A549 treated with ZK216348 at 1 μM for 4 hours (cell line): Measurements from ENCODE around the gene POLA2. TPM values are rescaled to one million over a fixed set of nuclear protein-coding genes. Genes with fewer than 3 reads are reported as not detected.

ENCODE experiments used
- total RNA-seq: library from RNA; stranded (reverse); fragments of 200-300 nt; extraction: Qiagen RNA extraction; gene quantifications from 5 replicates; pipeline ENCODE4 v1.2.3, GENCODE V29; 2022; ENCODE audit warnings: low read depth

The POLA2 gene
- total RNA-seq = 13.8 to 24.5 TPM (median 18.0 TPM) in 5 replicates

GRCh38 chr11:65261591-65262380, at the start of gene POLA2:
Gene POLA2 (plus strand): TSS chr11:65261962. CDS start chr11:65262293, 331 bp downstream.

GRCh38 chr11:65314501-65315203, 52.9 kb downstream of the POLA2 start, which contains the start of gene CDC42EP2:
Gene CDC42EP2 (plus strand): TSS chr11:65314866. CDS start chr11:65320899, 6,033 bp downstream.

Other genes with a start within 250 kb of the POLA2 start
- 167 to 190 TPM (median 185 TPM) in 5 replicates for gene ARL2, start 247.8 kb upstream of the POLA2 start, total RNA-seq
- 21.9 to 25.1 TPM (median 22.4 TPM) in 5 replicates for gene SNX15, start 234.5 kb upstream of the POLA2 start, total RNA-seq
- 27.0 to 62.7 TPM (median 56.1 TPM) in 5 replicates for gene SAC3D1, start 220.8 kb upstream of the POLA2 start, total RNA-seq
- gene NAALADL1, start 203.4 kb upstream of the POLA2 start, total RNA-seq = not detected in 5 replicates
- 53.2 to 69.3 TPM (median 67.2 TPM) in 5 replicates for gene CDCA5, start 177.9 kb upstream of the POLA2 start, total RNA-seq
- gene ZFPL1, start 177.7 kb upstream of the POLA2 start, total RNA-seq = 29.6 to 35.3 TPM (median 30.6 TPM) in 5 replicates
- gene VPS51, start 165.7 kb upstream of the POLA2 start, total RNA-seq = 49.7 to 55.7 TPM (median 55.4 TPM) in 5 replicates
- 3.7 to 10.9 TPM (median 5.7 TPM) in 5 replicates for gene TM7SF2, start 150.1 kb upstream of the POLA2 start, total RNA-seq
- gene ZNHIT2, start 144.3 kb upstream of the POLA2 start, total RNA-seq = 11.5 to 24.2 TPM (median 22.7 TPM) in 5 replicates
- 660 to 1,037 TPM (median 959 TPM) in 5 replicates for gene FAU, start 139.8 kb upstream of the POLA2 start, total RNA-seq
- gene MRPL49, start 139.6 kb upstream of the POLA2 start, total RNA-seq = 56.2 to 79.8 TPM (median 71.3 TPM) in 5 replicates
- 24.2 to 45.2 TPM (median 43.1 TPM) in 5 replicates for gene SYVN1, start 127.4 kb upstream of the POLA2 start, total RNA-seq
- not detected in 5 replicates for gene SPDYC, start 91.7 kb upstream of the POLA2 start, total RNA-seq
- gene CAPN1, start 80.0 kb upstream of the POLA2 start, total RNA-seq = 75.9 to 131 TPM (median 115 TPM) in 5 replicates
- gene CDC42EP2, start 52.9 kb downstream of the POLA2 start, total RNA-seq = 13.7 to 22.4 TPM (median 14.9 TPM) in 5 replicates
- 39.2 to 48.6 TPM (median 42.1 TPM) in 5 replicates for gene DPF2, start 71.9 kb downstream of the POLA2 start, total RNA-seq
- gene TIGD3, start 92.8 kb downstream of the POLA2 start, total RNA-seq = 0.39 to 1.2 TPM (median 1.1 TPM) in 5 replicates
- gene SLC25A45, start 120.7 kb downstream of the POLA2 start, total RNA-seq = 10.4 to 16.8 TPM (median 13.0 TPM) in 5 replicates
- gene FRMD8, start 124.7 kb downstream of the POLA2 start, total RNA-seq = 29.3 to 69.2 TPM (median 58.5 TPM) in 5 replicates
- 137 to 311 TPM (median 219 TPM) in 5 replicates for gene NEAT1, start 160.8 kb downstream of the POLA2 start, total RNA-seq
- 34.8 to 90.0 TPM (median 83.9 TPM) in 5 replicates for gene MALAT1, start 237.1 kb downstream of the POLA2 start, total RNA-seq